K562 (cell line): ENCODE measurements around the gene FBXO17. TPM values are rescaled to one million over a fixed set of nuclear protein-coding genes. Genes with fewer than 3 reads are reported as not detected.

Experiments used
- COPS2 ChIP-seq: fragments of 450-650 bp; conservative IDR thresholded peaks from 2 replicates; pipeline ENCODE4 v1.6.1; 2016; ENCODE audit warnings: mild to moderate bottlenecking, moderate library complexity
- CTBP1 ChIP-seq: fragments of 450-650 bp; IDR thresholded peaks from 2 replicates; pipeline ENCODE4 v1.6.1; 2016; ENCODE audit warnings: borderline replicate concordance
- HIVEP1 ChIP-seq: fragments of 250-450 bp; sonication (Bioruptor Pico); IDR thresholded peaks from 2 replicates; pipeline ENCODE4 v1.4.0; 2020; ENCODE audit warnings: mild to moderate bottlenecking
- HMG20B ChIP-seq: fragments of 250-450 bp; sonication (Bioruptor Pico); IDR thresholded peaks from 2 replicates; pipeline ENCODE4 v1.5.0; 2021; ENCODE audit warnings: mild to moderate bottlenecking
- KLF10 ChIP-seq: fragments of 250-450 bp; sonication (Bioruptor Pico); IDR thresholded peaks from 2 replicates; pipeline ENCODE4 v1.6.1; 2021; ENCODE audit warnings: matching md5 sums
- MED1 ChIP-seq: sonication (generic); formaldehyde crosslinking; IDR thresholded peaks from 2 replicates; pipeline ENCODE4 v1.8.1; 2023; ENCODE audit warnings: missing genetic modification reagents, borderline replicate concordance
- POU5F1 ChIP-seq: fragments of 150-350 bp; IDR thresholded peaks from 2 replicates; pipeline ENCODE4 v1.6.1; 2014; ENCODE audit warnings: borderline replicate concordance, low read length, low read depth, mild to moderate bottlenecking; ENCODE audit not compliant: partially characterized antibody
- PTBP1 ChIP-seq: fragments of 200-400 bp; formaldehyde crosslinking; IDR thresholded peaks from 2 replicates; pipeline ENCODE4 v1.6.1; 2017; ENCODE audit warnings: low read depth, low read length
- RNF219 ChIP-seq: fragments of 250-450 bp; sonication (Bioruptor Pico); IDR thresholded peaks from 2 replicates; pipeline ENCODE4 v1.5.0; 2022; ENCODE audit warnings: mild to moderate bottlenecking
- TCF3 ChIP-seq: sonication (generic); formaldehyde crosslinking; IDR thresholded peaks from 2 replicates; pipeline ENCODE4 v1.4.0; 2020; ENCODE audit warnings: mild to moderate bottlenecking, missing genetic modification reagents
- THRB ChIP-seq: fragments of 450-650 bp; formaldehyde crosslinking; conservative IDR thresholded peaks from 2 replicates; pipeline ENCODE4 v1.4.0; 2022; ENCODE audit warnings: mild to moderate bottlenecking, missing genetic modification characterization
- ZBTB1 ChIP-seq: sonication (generic); formaldehyde crosslinking; IDR thresholded peaks from 2 replicates; pipeline ENCODE4 v1.8.1; 2023; ENCODE audit warnings: missing genetic modification reagents, low read depth, mild to moderate bottlenecking, borderline replicate concordance
- ZC3H11A ChIP-seq: IDR thresholded peaks from 2 replicates; pipeline ENCODE4 v1.6.1; 2012; ENCODE audit warnings: low read depth, low read length, improper control_type of control experiment
- ZNF707 ChIP-seq: fragments of 250-450 bp; sonication (Bioruptor Pico); conservative IDR thresholded peaks from 2 replicates; pipeline ENCODE4 v1.8.0; 2022; ENCODE audit warnings: inconsistent platforms, mild to moderate bottlenecking, moderate library complexity
- ZNF764 ChIP-seq: fragments of 250-450 bp; sonication (Bioruptor Pico); IDR thresholded peaks from 2 replicates; pipeline ENCODE4 v1.4.0; 2020; ENCODE audit warnings: low read depth, mild to moderate bottlenecking, moderate library complexity
- ZSCAN32 ChIP-seq: fragments of 450-650 bp; formaldehyde crosslinking; IDR thresholded peaks from 2 replicates; pipeline ENCODE4 v1.4.0; 2020; ENCODE audit warnings: mild to moderate bottlenecking, moderate library complexity
- polyA plus RNA-seq, 8 experiments: library from polyadenylated mRNA; depleted of rRNA in 4 of 8; stranded (reverse) in 5 of 8; unstranded in 3 of 8; fragments of >200 nt; fragmentation: Nextera tagmentation in 2 of 8; fragmentation: Illumina TruSeq in 1 of 8; extraction: Ambion mirVana in 2 of 8; extraction: Trizol in 1 of 8; gene quantifications; 2 replicates each; pipeline versions ENCODE4 v1.2.1 to v1.2.3, GENCODE V29; 2011 to 2014; ENCODE audit warnings: inconsistent platforms in 1 of 8, missing spikeins in 1 of 8
- total RNA-seq, 7 experiments: library from RNA; depleted of rRNA in 6 of 7; stranded (reverse); fragments of >200 nt in 6 of 7; fragmentation: Illumina TruSeq in 2 of 7; extraction: Trizol in 2 of 7; gene quantifications; 2 replicates each; pipeline versions ENCODE4 v1.2.1 to v1.2.3, GENCODE V29; 2011 to 2021; ENCODE audit warnings: low replicate concordance in 1 of 7
- TF ChIP-seq, protein P1 (sequence below), 2 experiments: fragments of 450-650 bp in 1 of 2; IDR thresholded peaks; 2 replicates each; pipeline ENCODE4 v1.6.1; 2011 to 2017; ENCODE audit warnings: low read depth in 2 of 2, antibody characterized with exemption in 1 of 2, borderline replicate concordance in 1 of 2, low read length in 1 of 2, mild to moderate bottlenecking in 1 of 2, mixed read lengths in 1 of 2; ENCODE audit not compliant: control insufficient read depth in 1 of 2
- TF ChIP-seq, protein P2 (sequence below): sonication (generic); formaldehyde crosslinking; IDR thresholded peaks from 2 replicates; pipeline ENCODE4 v1.8.1; 2022; ENCODE audit warnings: missing genetic modification reagents
- TF ChIP-seq, protein P3 (sequence below): fragments of 250-450 bp; sonication (Bioruptor Pico); IDR thresholded peaks from 2 replicates; pipeline ENCODE4 v1.4.0; 2020

Gene FBXO17
- total and polyA plus RNA-seq, 9 of the 15 experiments (the other 6 are each of a cell fraction or from before 2014, with no cell fraction given) = 4.1 to 27.1 (median 19.0) TPM

GRCh38 chr19:39024875-39025641, 49.5 kb upstream of the FBXO17 start (continued):
- TF ChIP-seq RNF219 (CRISPR knock-in tag) = no peak
- TF ChIP-seq, protein P1, sequence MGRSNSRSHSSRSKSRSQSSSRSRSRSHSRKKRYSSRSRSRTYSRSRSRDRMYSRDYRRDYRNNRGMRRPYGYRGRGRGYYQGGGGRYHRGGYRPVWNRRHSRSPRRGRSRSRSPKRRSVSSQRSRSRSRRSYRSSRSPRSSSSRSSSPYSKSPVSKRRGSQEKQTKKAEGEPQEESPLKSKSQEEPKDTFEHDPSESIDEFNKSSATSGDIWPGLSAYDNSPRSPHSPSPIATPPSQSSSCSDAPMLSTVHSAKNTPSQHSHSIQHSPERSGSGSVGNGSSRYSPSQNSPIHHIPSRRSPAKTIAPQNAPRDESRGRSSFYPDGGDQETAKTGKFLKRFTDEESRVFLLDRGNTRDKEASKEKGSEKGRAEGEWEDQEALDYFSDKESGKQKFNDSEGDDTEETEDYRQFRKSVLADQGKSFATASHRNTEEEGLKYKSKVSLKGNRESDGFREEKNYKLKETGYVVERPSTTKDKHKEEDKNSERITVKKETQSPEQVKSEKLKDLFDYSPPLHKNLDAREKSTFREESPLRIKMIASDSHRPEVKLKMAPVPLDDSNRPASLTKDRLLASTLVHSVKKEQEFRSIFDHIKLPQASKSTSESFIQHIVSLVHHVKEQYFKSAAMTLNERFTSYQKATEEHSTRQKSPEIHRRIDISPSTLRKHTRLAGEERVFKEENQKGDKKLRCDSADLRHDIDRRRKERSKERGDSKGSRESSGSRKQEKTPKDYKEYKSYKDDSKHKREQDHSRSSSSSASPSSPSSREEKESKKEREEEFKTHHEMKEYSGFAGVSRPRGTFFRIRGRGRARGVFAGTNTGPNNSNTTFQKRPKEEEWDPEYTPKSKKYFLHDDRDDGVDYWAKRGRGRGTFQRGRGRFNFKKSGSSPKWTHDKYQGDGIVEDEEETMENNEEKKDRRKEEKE (IDR thresholded peaks at IDR 0.05; ENCODE audit: borderline replicate concordance in 1 of 2, control insufficient read depth in 1 of 2, low read depth in 2 of 2, low read length in 1 of 2) = no peak
- TF ChIP-seq CTBP1 = 0 out of 2 replicates have a peak, but pooled peaks have one; percentile 15
- no peak for TF ChIP-seq MED1 (CRISPR knock-in tag)
- TF ChIP-seq, protein P2, sequence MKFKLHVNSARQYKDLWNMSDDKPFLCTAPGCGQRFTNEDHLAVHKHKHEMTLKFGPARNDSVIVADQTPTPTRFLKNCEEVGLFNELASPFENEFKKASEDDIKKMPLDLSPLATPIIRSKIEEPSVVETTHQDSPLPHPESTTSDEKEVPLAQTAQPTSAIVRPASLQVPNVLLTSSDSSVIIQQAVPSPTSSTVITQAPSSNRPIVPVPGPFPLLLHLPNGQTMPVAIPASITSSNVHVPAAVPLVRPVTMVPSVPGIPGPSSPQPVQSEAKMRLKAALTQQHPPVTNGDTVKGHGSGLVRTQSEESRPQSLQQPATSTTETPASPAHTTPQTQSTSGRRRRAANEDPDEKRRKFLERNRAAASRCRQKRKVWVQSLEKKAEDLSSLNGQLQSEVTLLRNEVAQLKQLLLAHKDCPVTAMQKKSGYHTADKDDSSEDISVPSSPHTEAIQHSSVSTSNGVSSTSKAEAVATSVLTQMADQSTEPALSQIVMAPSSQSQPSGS (CRISPR knock-in tag) = no peak
- no peak for TF ChIP-seq HIVEP1
- TF ChIP-seq HMG20B = no peak
- TF ChIP-seq THRB (CRISPR knock-in tag) = no peak
- no peak for TF ChIP-seq KLF10
- TF ChIP-seq ZC3H11A = no peak
- TF ChIP-seq ZNF707 = no peak
- TF ChIP-seq PTBP1 = no peak
- peak; percentile 90 for TF ChIP-seq TCF3 (CRISPR knock-in tag)
- TF ChIP-seq ZNF764 (CRISPR knock-in tag) = no peak
- no peak for TF ChIP-seq ZBTB1 (CRISPR knock-in tag)
- no peak for TF ChIP-seq POU5F1
- TF ChIP-seq ZSCAN32 (CRISPR knock-in tag) = no peak
- TF ChIP-seq COPS2 = no peak
- TF ChIP-seq, protein P3, sequence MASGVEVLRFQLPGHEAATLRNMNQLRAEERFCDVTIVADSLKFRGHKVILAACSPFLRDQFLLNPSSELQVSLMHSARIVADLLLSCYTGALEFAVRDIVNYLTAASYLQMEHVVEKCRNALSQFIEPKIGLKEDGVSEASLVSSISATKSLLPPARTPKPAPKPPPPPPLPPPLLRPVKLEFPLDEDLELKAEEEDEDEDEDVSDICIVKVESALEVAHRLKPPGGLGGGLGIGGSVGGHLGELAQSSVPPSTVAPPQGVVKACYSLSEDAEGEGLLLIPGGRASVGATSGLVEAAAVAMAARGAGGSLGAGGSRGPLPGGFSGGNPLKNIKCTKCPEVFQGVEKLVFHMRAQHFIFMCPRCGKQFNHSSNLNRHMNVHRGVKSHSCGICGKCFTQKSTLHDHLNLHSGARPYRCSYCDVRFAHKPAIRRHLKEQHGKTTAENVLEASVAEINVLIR (CRISPR knock-in tag) = no peak
